NT2/D1 (cell line): ENCODE data around the gene DYNLT5.

Experiments
- SUZ12 ChIP-seq: IDR thresholded peaks from 2 replicates; pipeline ENCODE4 v1.6.1; 2011; ENCODE audit not compliant: insufficient read length, insufficient read depth; ENCODE audit errors: extremely low read depth
- YY1 ChIP-seq: IDR thresholded peaks from 2 replicates; pipeline ENCODE4 v1.6.1; 2011; ENCODE audit not compliant: insufficient read length, insufficient read depth

- TF ChIP-seq YY1 (no peak), SUZ12 (no peak)
Measured at GRCh38 chr1:66712839-66713238, 39.4 kb upstream of the DYNLT5 start.
